SJCRH30 (cell line): Measurements from ENCODE around the gene BIRC6. TPM values are rescaled to one million over a fixed set of nuclear protein-coding genes. Genes with fewer than 3 reads are reported as not detected.
"Not testable (repeated sequence)": the region's sequence is repeated elsewhere in the genome, so short reads cannot be mapped to it uniquely, and the experiment has no call there.

Experiments
- DNase-seq, 2 experiments: peaks; one replicate each; pipeline ENCODE4 v3.0.0-alpha.2; 2015 to 2020
- H3K27ac ChIP-seq: fragments of 250-450 bp; sonication (Bioruptor Pico); 2 replicates; pipeline ENCODE4 v1.5.1; 2020; ENCODE audit warnings: mild to moderate bottlenecking, moderate library complexity
- H3K27me3 ChIP-seq: fragments of 250-450 bp; sonication (Bioruptor Pico); 2 replicates; pipeline ENCODE4 v1.5.1; 2020; ENCODE audit warnings: mild to moderate bottlenecking, moderate library complexity
- H3K36me3 ChIP-seq: fragments of 250-450 bp; sonication (Bioruptor Pico); 2 replicates; pipeline ENCODE4 v1.5.1; 2020; ENCODE audit warnings: mild to moderate bottlenecking, moderate library complexity
- H3K4me1 ChIP-seq: fragments of 250-450 bp; sonication (Bioruptor Pico); 2 replicates; pipeline ENCODE4 v1.5.1; 2020; ENCODE audit warnings: mild to moderate bottlenecking, moderate library complexity
- H3K4me3 ChIP-seq: fragments of 250-450 bp; sonication (Bioruptor Pico); 2 replicates; pipeline ENCODE4 v1.5.1; 2020; ENCODE audit warnings: mild to moderate bottlenecking, moderate library complexity
- H3K9me3 ChIP-seq: fragments of 250-450 bp; sonication (Bioruptor Pico); replicated peaks from 2 replicates; pipeline ENCODE4 v1.5.1; 2020; ENCODE audit warnings: mild to moderate bottlenecking, moderate library complexity
- total RNA-seq: library from RNA; depleted of rRNA; stranded (reverse); fragments of >200 nt; shearing (Covaris generic); gene quantifications from 2 replicates; pipeline ENCODE4 v1.2.3, GENCODE V29; 2014

Gene BIRC6
- total RNA-seq, 1 experiment from 2014 or later, result 113 TPM

- Histone ChIP-seq H3K36me3 (peaks cover 56% of the 10 kb centered on the region), H3K27ac (no peak overlapping the region), H3K4me1 (peaks cover 8% of the 10 kb centered on the region), H3K9me3 (0 out of 2 replicates have a peak, but pooled peaks cover 4% of the 10 kb centered on the region), H3K27me3 (no peaks in the 10 kb centered on the region), H3K4me3 (no peak overlapping the region)
- no peak for DNase-seq
Measured at GRCh38 chr2:32453242-32454062, 96.6 kb downstream of the BIRC6 start.

DNA sequence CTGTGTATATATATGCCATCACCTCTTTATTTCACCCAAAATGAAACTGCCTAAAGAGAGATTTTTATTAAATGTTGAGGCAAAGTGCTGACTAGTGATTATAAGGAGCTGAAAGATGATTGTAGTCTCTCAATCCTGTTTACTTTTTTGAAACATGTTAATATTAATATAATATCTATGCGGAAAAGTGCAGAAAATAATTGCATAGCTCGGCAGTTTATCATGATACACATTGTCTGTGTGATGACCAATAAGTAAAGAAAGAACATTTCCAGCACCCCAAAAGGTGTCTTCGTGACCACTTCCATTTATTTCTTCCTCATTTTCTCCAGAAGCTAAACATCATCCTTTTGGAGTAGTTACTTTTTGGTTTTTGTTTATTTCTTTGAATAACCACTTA is 99.0 kb downstream of the BIRC6 start:
- 0 out of 2 replicates have a peak, but pooled peaks cover 4% of the 10 kb centered on the region for H3K9me3 ChIP-seq
- DNase-seq, result no peak
- no peak overlapping the region for H3K27ac ChIP-seq
- H3K36me3 ChIP-seq, result peaks cover 43% of the 10 kb centered on the region
- H3K4me3 ChIP-seq, result no peak overlapping the region
- no peaks in the 10 kb centered on the region for H3K27me3 ChIP-seq
- H3K4me1 ChIP-seq, result peaks cover 8% of the 10 kb centered on the region

DNA sequence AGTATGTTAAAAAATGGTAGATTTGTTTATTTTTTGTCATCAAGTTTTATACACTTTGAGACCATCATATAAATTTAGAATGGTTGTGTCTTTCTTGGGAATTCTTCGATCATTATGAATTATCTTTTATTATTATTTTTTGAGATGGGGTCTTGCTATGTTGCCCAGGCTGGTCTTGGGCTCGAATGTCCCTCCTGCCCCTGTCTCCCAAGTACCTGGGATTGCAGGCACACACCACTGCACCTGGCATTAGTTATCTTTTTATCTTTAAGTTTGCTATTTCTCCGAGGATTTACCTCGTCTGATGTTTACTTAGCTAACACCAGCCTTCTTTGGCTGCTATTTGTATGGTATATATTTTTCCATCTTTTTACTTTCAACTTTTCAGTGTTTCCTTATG is 100.0 kb downstream of the BIRC6 start:
- H3K4me3 ChIP-seq, result no peak overlapping the region
- H3K27ac ChIP-seq, result no peak overlapping the region
- peaks cover 36% of the 10 kb centered on the region for H3K36me3 ChIP-seq
- H3K9me3 ChIP-seq, result 0 out of 2 replicates have a peak, but pooled peaks cover 4% of the 10 kb centered on the region
- no peaks in the 10 kb centered on the region for H3K27me3 ChIP-seq
- peaks cover 8% of the 10 kb centered on the region for H3K4me1 ChIP-seq
- DNase-seq, result no peak

GRCh38 chr2:32457814-32458213 is 101.0 kb downstream of the BIRC6 start:
- no peak overlapping the region for H3K4me3 ChIP-seq
- H3K27me3 ChIP-seq, result no peaks in the 10 kb centered on the region
- DNase-seq, result no peak
- no peak overlapping the region for H3K27ac ChIP-seq
- H3K36me3 ChIP-seq, result peaks cover 36% of the 10 kb centered on the region
- H3K9me3 ChIP-seq, result 0 out of 2 replicates have a peak, but pooled peaks cover 4% of the 10 kb centered on the region
- peaks cover 8% of the 10 kb centered on the region for H3K4me1 ChIP-seq

DNA sequence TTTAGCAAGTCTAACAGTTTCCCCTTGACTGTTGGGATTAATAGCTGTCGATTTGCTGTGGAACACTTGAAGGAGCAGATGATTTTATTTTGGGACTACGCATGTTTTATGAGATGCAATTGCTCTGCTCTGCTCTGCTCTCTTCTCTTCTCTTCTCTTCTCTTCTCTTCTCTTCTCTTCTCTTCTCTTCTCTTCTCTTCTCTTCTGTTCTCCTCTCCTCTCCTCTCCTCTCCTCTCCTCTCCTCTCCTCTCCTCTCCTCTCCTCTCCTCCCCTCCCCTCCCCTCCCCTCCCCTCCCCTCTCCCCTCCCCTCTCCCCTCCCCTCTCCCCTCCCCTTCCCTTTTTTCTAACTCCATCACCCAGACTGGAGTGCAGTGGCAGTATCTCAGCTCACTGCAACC is 104.0 kb downstream of the BIRC6 start:
- not testable (repeated sequence) for H3K4me3 ChIP-seq, H3K27me3 ChIP-seq, H3K9me3 ChIP-seq, H3K27ac ChIP-seq, DNase-seq
- peaks cover 12% of the 10 kb centered on the region for H3K4me1 ChIP-seq
- peaks cover 44% of the 10 kb centered on the region for H3K36me3 ChIP-seq

- H3K9me3 ChIP-seq, result 0 out of 2 replicates have a peak, but pooled peaks cover 2% of the 10 kb centered on the region
- DNase-seq, result no peak
- H3K36me3 ChIP-seq, result peaks cover 32% of the 10 kb centered on the region
- peaks cover 10% of the 10 kb centered on the region for H3K4me1 ChIP-seq
- H3K27me3 ChIP-seq, result no peaks in the 10 kb centered on the region
- H3K4me3 ChIP-seq, result no peak overlapping the region
- no peak overlapping the region for H3K27ac ChIP-seq
Measured at GRCh38 chr2:32463110-32463509, 106.3 kb downstream of the BIRC6 start.

DNA sequence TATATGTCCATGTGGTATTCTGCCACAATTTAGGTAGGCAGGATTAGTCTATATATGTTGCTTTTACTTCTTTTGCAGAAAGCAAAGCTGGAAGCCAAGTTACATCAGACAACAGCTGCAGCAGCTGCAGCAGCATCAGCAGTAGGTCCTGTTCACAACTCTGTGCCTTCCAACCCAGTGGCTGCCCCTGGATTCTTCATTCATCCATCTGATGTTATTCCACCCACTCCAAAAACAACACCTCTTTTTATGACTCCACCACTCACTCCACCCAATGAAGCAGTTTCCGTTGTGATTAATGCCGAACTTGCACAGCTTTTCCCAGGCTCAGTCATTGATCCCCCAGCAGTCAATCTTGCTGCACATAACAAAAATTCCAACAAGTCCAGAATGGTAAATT is 107.6 kb downstream of the BIRC6 start:
- H3K36me3 ChIP-seq, result peaks cover 45% of the 10 kb centered on the region
- no peak overlapping the region for H3K4me3 ChIP-seq
- H3K27ac ChIP-seq, result peak overlapping the region; percentile 43
- peaks cover 9% of the 10 kb centered on the region for H3K4me1 ChIP-seq
- H3K27me3 ChIP-seq, result no peaks in the 10 kb centered on the region
- H3K9me3 ChIP-seq, result no peaks in the 10 kb centered on the region
- DNase-seq, result peak; percentile 84 to 92

DNA sequence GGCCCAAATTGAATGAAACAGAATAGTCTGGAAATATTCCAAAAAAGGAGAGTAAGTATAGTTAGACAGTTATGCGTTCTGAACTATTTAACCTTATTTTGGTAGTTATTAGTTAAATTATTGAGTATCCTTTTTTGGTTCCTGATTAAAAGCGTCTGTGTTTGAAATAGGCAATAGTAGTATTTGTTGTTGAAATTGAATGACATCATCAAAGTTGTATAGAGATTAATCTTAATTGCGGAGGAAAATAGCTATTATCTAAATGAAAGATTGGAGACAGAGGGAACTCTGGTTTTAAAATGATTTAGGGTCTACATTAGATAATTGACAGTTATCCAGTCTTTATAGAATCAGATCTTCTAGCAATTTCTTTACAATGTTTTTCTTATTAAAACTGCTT is 115.8 kb downstream of the BIRC6 start:
- Histone ChIP-seq H3K27me3 (no peaks in the 10 kb centered on the region), H3K36me3 (peaks cover 78% of the 10 kb centered on the region), H3K4me1 (no peaks in the 10 kb centered on the region), H3K4me3 (no peak overlapping the region), H3K9me3 (no peaks in the 10 kb centered on the region), H3K27ac (no peak overlapping the region)
- no peak for DNase-seq

DNA sequence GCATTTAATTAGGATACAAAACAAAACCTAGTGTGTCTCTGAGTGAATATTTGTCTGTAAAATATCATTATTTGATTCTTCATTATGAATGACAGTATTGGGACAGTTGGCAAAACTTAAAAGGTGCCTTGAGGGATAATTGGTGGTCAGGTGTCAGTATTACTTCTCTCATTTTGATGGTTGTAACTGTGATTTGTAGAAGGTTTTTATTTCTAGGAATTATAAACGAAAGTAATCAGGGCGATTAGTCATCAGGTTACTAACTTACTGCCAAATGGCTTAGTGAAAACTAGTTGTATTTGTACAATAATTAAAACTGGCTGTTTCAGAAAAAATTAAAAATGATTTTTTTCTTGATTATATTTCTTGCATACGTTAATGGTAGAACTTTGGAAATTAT is 117.6 kb downstream of the BIRC6 start:
- DNase-seq, result no peak
- H3K27me3 ChIP-seq, result no peaks in the 10 kb centered on the region
- H3K27ac ChIP-seq, result no peak overlapping the region
- no peaks in the 10 kb centered on the region for H3K4me1 ChIP-seq
- H3K4me3 ChIP-seq, result no peak overlapping the region
- peaks cover 79% of the 10 kb centered on the region for H3K36me3 ChIP-seq
- H3K9me3 ChIP-seq, result no peaks in the 10 kb centered on the region

DNA sequence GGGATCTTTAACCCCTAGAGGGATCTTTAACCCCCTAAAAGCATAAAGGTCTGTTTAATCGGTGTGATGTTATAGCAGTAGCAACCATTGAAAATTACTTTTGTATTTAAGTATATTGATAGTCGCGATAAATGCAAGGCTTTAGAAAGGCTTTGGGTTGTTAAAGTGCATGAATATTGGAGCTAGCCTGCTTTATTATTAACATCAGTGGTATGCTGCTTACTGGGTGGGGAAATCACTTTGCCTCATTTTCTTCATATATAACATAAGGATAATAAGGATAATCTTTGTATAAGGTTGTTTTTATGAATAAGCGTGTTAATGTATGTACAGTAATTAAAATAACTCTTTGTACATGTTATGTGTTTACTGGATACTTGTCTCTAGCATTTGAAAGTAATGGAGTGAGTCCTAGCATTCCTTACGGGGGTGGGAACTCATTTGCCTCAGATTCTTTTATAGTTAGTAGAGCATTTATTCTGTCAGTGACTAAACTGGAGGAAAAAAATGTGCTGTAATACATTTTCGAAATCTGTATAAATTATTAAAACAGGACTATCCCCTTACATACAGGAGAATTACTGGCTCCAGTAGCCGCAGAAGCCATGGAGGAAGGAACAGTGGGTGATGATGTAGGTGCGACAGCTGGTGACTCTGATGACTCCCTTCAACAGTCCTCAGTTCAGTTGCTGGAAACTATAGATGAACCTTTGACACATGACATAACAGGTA is 122.2 kb downstream of the BIRC6 start:
- H3K4me3 ChIP-seq, result no peak overlapping the region
- DNase-seq, result no peak
- H3K36me3 ChIP-seq, result peaks cover 78% of the 10 kb centered on the region
- no peaks in the 10 kb centered on the region for H3K27me3 ChIP-seq
- H3K4me1 ChIP-seq, result no peaks in the 10 kb centered on the region
- no peak overlapping the region for H3K27ac ChIP-seq
- no peaks in the 10 kb centered on the region for H3K9me3 ChIP-seq

- Histone ChIP-seq H3K9me3 (no peaks in the 10 kb centered on the region), H3K27ac (no peak overlapping the region), H3K36me3 (peaks cover 78% of the 10 kb centered on the region), H3K27me3 (no peaks in the 10 kb centered on the region), H3K4me1 (no peaks in the 10 kb centered on the region), H3K4me3 (no peak overlapping the region)
- DNase-seq, result no peak
Measured at GRCh38 chr2:32479993-32480392, 123.2 kb downstream of the BIRC6 start.

DNA sequence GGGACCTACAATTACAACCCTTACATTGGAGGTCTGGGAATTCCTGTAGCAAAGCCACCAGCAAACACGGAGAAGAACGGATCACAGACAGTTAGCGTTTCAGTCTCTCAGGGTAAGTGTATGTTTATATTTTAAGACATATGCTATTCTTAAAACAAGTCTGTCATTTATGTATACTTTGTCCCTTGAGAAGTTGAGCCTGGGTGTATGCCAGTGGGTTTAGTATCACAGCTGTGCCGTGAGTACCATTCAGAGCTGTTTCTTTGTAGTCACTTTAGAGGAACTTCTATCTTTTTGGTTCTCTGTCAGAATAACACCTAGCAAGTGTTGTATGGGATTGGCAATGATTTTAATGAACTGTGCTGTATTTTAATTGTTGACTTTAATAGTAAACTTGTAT is 125.6 kb downstream of the BIRC6 start:
- Histone ChIP-seq H3K4me1 (no peaks in the 10 kb centered on the region), H3K9me3 (no peaks in the 10 kb centered on the region), H3K36me3 (peaks cover 85% of the 10 kb centered on the region), H3K27ac (no peak overlapping the region), H3K27me3 (no peaks in the 10 kb centered on the region), H3K4me3 (no peak overlapping the region)
- no peak for DNase-seq

- DNase-seq, result peak in 1 of 2 experiments; percentile 22
Measured at GRCh38 chr2:32484937-32485336, 128.1 kb downstream of the BIRC6 start.

DNA sequence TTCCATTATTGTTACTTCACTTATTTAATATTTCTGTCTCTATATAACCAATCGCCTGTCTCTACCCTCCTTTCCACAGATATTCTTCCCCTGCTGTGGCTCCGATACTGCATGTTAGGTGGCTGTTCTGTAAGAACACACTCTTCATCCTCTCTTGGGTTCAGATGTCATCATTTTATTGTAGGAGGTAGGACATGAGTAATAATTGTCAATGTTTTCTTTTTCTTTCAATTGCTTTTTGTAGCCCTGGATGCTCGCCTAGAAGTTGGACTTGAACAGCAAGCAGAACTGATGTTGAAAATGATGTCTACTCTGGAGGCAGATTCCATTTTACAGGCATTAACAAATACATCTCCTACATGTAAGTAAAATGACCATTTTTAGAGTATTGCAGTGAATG is 128.6 kb downstream of the BIRC6 start:
- H3K9me3 ChIP-seq, result no peaks in the 10 kb centered on the region
- H3K27ac ChIP-seq, result no peak overlapping the region
- DNase-seq, result no peak
- no peaks in the 10 kb centered on the region for H3K27me3 ChIP-seq
- H3K4me1 ChIP-seq, result no peaks in the 10 kb centered on the region
- H3K36me3 ChIP-seq, result peaks cover 74% of the 10 kb centered on the region
- H3K4me3 ChIP-seq, result no peak overlapping the region

More at GRCh38 chr2:32484937-32485336, 128.1 kb downstream of the BIRC6 start:
- Histone ChIP-seq H3K9me3 (no peaks in the 10 kb centered on the region), H3K27me3 (no peaks in the 10 kb centered on the region), H3K27ac (no peak overlapping the region), H3K4me3 (no peak overlapping the region), H3K4me1 (no peaks in the 10 kb centered on the region), H3K36me3 (peaks cover 77% of the 10 kb centered on the region)

DNA sequence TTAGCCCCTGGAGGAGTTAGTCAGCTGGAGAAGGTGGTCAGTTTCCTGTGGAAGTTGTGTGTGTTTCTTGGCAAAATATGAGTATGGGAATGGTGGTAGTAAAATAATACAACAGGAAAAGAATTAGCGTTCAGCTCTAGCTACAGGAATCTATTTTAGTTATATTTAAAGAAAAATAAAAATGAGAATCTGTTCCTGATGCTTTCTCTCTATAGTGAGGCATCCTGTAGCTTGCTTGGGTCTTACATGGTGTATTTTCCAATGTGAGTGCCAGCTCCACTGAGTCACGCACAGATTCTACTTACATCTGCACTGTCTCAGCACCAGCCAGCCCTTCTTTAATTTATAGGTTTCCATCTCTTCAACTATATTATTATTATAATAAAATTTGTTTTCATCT is 132.2 kb downstream of the BIRC6 start:
- H3K27ac ChIP-seq, result no peak overlapping the region
- H3K4me1 ChIP-seq, result no peaks in the 10 kb centered on the region
- no peaks in the 10 kb centered on the region for H3K9me3 ChIP-seq
- peaks cover 59% of the 10 kb centered on the region for H3K36me3 ChIP-seq
- H3K27me3 ChIP-seq, result no peaks in the 10 kb centered on the region
- DNase-seq, result no peak
- H3K4me3 ChIP-seq, result no peak overlapping the region
